Stimulated activated CD4-positive, alpha-beta T cell treated with anti-CD3 and anti-CD28 coated beads, Interleukin-2, amount 100 ng/mL, for 48 hours (primary cell): Measurements from ENCODE around the gene NPC1L1.
A peak's percentile ranks its signal among the peaks of the same experiment; 100 is the strongest.

ENCODE experiments used
- DNase-seq, 2 donors: peaks; one replicate each; pipeline ENCODE4 v3.0.0-alpha.2; 2020

NPC1L1 gene

GRCh38 chr7:44541028-44541869, at the start of gene NPC1L1:
NPC1L1 (minus strand) TSS chr7:44541330; CDS start chr7:44541259, 71 bp downstream.
- DNase-seq = no peak

- no peak for DNase-seq
Measured at GRCh38 chr7:44590910-44591309, 49.8 kb upstream of the NPC1L1 start.

GRCh38 chr7:44587843-44588711, 46.9 kb upstream of the NPC1L1 start:
- peak in 1 of 2 donors; percentile 57 for DNase-seq

- DNase-seq = no peak
Measured at GRCh38 chr7:44583146-44583865, 42.2 kb upstream of the NPC1L1 start.

- peak; percentile 100 for DNase-seq
Measured at GRCh38 chr7:44581879-44582603, 40.9 kb upstream of the NPC1L1 start, which contains the start of gene TMED4. TMED4 (minus strand) TSS chr7:44582231; CDS start chr7:44582206, 25 bp downstream.

- DNase-seq = peak; percentile 23 to 30
Measured at GRCh38 chr7:44580945-44581878, 40.1 kb upstream of the NPC1L1 start.

- DNase-seq = no peak
Measured at GRCh38 chr7:44576228-44576627, 35.1 kb upstream of the NPC1L1 start.

GRCh38 chr7:44575054-44575453, 33.9 kb upstream of the NPC1L1 start:
- no peak for DNase-seq

GRCh38 chr7:44574287-44574872, 33.2 kb upstream of the NPC1L1 start:
- DNase-seq = peak in 1 of 2 donors; percentile 16

- DNase-seq = peak; percentile 89 to 92
Measured at GRCh38 chr7:44573464-44574286, 32.5 kb upstream of the NPC1L1 start, which contains the start of gene DDX56. DDX56 (minus strand) TSS chr7:44573908; CDS start chr7:44573895, 13 bp downstream.

- no peak for DNase-seq
Measured at GRCh38 chr7:44572771-44573170, 31.6 kb upstream of the NPC1L1 start.

- no peak for DNase-seq
Measured at GRCh38 chr7:44569959-44570358, 28.8 kb upstream of the NPC1L1 start.

GRCh38 chr7:44568771-44569560, 27.8 kb upstream of the NPC1L1 start:
- DNase-seq = no peak

GRCh38 chr7:44567884-44568283, 26.8 kb upstream of the NPC1L1 start:
- DNase-seq = no peak

- no peak for DNase-seq
Measured at GRCh38 chr7:44566680-44567079, 25.6 kb upstream of the NPC1L1 start.

- DNase-seq = no peak
Measured at GRCh38 chr7:44565795-44566559, 24.8 kb upstream of the NPC1L1 start.

GRCh38 chr7:44565097-44565794, 24.1 kb upstream of the NPC1L1 start:
- DNase-seq = peak; percentile 58 to 64
